NT2/D1 (cell line): ENCODE results near the gene BMPR1B.

Experiments used
- DNase-seq: peaks from one replicate; pipeline ENCODE4 v3.0.0-alpha.2; 2011; ENCODE audit warnings: low read depth, low spot score
- H3K27me3 ChIP-seq: 2 replicates; pipeline ENCODE4 v1.6.0; 2011; ENCODE audit warnings: mild to moderate bottlenecking; ENCODE audit not compliant: insufficient read length, insufficient read depth
- H3K36me3 ChIP-seq: 2 replicates; pipeline ENCODE4 v1.6.1; 2011; ENCODE audit warnings: mild to moderate bottlenecking, low read length, mixed read lengths; ENCODE audit not compliant: insufficient read depth, insufficient read length
- H3K4me1 ChIP-seq: 2 replicates; pipeline ENCODE4 v1.5.1; 2011; ENCODE audit not compliant: insufficient read depth, insufficient read length
- H3K4me3 ChIP-seq: 2 replicates; pipeline ENCODE4 v1.5.1; 2011; ENCODE audit warnings: low read depth; ENCODE audit not compliant: insufficient read length
- H3K9ac ChIP-seq: 2 replicates; pipeline ENCODE4 v1.6.0; 2011; ENCODE audit warnings: low read depth; ENCODE audit not compliant: insufficient read length
- H3K9me3 ChIP-seq: 2 replicates; pipeline ENCODE4 v1.5.1; 2011; ENCODE audit warnings: mild to moderate bottlenecking, low read length; ENCODE audit not compliant: insufficient read depth
- SUZ12 ChIP-seq: IDR thresholded peaks from 2 replicates; pipeline ENCODE4 v1.6.1; 2011; ENCODE audit not compliant: insufficient read length, insufficient read depth; ENCODE audit errors: extremely low read depth
- YY1 ChIP-seq: IDR thresholded peaks from 2 replicates; pipeline ENCODE4 v1.6.1; 2011; ENCODE audit not compliant: insufficient read length, insufficient read depth
- ZNF274 ChIP-seq: IDR thresholded peaks from 2 replicates; pipeline ENCODE4 v1.6.1; 2011; ENCODE audit warnings: mild to moderate bottlenecking, low read depth, low read length

BMPR1B gene

DNA sequence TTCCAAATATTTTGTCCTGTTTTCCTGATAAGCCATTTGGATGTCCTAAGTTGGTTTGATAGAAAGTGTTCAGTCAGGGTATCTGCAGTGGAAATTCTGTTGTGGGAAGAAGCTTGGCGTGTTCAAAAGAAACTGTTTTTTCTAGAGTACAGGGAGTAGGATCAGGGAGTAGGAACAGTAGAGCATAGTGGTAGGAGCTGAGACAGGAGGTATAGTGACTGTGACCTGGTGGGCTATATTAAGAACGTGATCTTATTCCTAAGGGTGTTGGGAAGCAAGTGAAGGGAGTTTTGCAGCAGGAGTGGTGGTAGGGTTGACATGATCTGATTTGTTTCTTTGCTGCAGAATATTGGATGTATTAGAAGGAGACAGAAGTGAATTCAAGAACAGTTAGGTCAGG lies 348.2 kb downstream of the BMPR1B start:
- Histone ChIP-seq H3K4me3 (no peak overlapping the region), H3K4me1 (no peaks in the 10 kb centered on the region), H3K36me3 (no peaks in the 10 kb centered on the region), H3K27me3 (no peaks in the 10 kb centered on the region), H3K9me3 (no peaks in the 10 kb centered on the region), H3K9ac (no peak overlapping the region)
- no peak for DNase-seq
- TF ChIP-seq SUZ12 (no peak), ZNF274 (no peak), YY1 (no peak)

DNA sequence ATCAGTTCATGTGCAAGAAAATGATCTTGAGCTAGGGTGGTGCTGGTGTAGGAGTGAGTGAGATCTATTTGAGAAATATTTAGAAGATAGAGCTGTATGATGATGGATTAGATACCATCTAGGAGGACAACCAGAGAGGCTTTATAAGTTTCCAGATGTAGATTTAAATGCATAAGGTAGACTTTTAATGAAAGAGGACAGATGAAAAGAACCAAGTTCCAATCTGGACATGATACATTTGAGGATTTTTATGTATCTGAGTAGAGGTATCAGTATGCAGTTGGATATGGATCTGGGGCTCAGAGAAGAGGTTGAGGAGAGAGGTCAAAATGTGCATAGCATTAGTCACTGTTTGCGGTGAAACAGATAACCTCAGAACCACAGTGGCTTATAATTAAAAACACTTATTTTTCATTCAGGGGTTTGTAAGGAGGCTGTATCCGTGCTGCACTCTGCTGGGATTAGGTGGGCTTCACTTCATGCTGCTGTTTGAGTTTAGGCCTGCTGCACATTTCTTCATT lies 348.7 kb downstream of the BMPR1B start:
- no peaks in the 10 kb centered on the region for H3K9me3 ChIP-seq
- DNase-seq = no peak
- no peaks in the 10 kb centered on the region for H3K36me3 ChIP-seq
- no peak overlapping the region for H3K4me3 ChIP-seq
- H3K27me3 ChIP-seq = no peaks in the 10 kb centered on the region
- TF ChIP-seq SUZ12 = no peak
- TF ChIP-seq ZNF274 = no peak
- TF ChIP-seq YY1 = no peak
- H3K4me1 ChIP-seq = no peaks in the 10 kb centered on the region
- no peak overlapping the region for H3K9ac ChIP-seq

DNA sequence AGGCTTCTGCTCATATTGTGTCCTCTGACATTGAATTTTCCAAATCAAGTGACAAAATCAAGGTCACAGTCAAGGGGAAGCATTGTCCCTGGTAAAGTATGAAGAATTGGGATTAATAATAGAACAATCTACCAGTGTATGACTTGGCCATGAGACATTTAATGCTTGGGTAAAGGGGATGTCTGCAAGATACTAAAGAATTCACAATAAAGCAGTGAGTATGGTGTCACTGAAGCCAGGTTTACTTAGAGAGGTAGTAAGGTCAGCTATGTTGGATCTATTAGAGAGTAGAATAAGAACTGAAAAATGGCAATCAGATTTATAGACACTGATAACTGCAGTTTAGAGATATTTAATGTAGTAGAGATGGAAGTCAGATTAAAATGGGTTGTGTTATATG lies 349.2 kb downstream of the BMPR1B start:
- no peaks in the 10 kb centered on the region for H3K27me3 ChIP-seq
- H3K4me3 ChIP-seq = no peak overlapping the region
- H3K9me3 ChIP-seq = no peaks in the 10 kb centered on the region
- H3K36me3 ChIP-seq = no peaks in the 10 kb centered on the region
- no peak overlapping the region for H3K9ac ChIP-seq
- no peaks in the 10 kb centered on the region for H3K4me1 ChIP-seq
- TF ChIP-seq YY1 (no peak), SUZ12 (no peak), ZNF274 (no peak)
- DNase-seq = no peak

DNA sequence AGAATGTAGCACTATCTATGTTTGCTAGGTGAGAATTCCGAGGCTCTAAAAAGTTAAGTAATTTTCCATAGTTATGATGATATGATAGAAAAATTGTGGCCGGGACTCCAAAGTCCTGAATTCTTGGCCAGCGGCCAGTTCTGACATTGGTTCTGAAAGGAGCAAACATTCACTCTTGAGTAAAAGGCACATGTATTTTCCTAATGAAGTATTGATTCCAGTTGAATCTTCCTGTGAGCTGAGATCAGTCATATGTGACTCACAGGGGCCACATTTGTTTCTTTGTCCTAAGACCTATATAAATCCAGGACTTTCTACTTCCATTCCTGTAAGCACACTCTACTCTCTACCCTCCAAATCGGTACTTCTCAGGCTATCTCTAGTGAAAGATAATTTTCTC lies 349.9 kb downstream of the BMPR1B start:
- H3K36me3 ChIP-seq = no peaks in the 10 kb centered on the region
- H3K9ac ChIP-seq = no peak overlapping the region
- no peaks in the 10 kb centered on the region for H3K9me3 ChIP-seq
- H3K4me3 ChIP-seq = no peak overlapping the region
- H3K4me1 ChIP-seq = no peaks in the 10 kb centered on the region
- no peak for DNase-seq
- TF ChIP-seq SUZ12 (no peak), YY1 (no peak), ZNF274 (no peak)
- H3K27me3 ChIP-seq = no peaks in the 10 kb centered on the region

DNA sequence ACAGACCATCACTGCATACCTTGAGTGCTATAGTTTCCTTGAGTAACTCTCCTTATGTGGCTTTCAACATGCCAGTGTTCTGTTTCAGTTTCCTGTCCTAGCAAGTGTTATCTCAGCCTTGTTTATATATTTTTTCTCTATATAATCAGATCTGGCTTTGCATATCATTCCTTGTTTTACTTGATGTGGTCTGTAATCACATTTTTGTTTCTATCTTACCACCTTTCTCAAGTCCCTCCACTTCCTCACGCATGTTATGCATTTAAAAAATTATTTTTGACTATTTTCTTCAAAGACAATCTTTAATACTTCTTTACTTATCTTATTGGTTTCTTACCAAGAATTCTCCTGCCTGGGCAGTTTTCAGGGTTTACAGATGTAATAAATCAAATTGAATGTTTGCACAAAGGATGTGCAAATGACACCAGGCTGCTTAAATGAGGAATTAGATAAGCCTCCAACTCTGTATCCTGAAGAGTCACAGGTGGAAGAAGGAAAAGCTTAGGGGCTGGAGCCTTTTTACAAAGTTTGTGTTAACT lies 351.2 kb downstream of the BMPR1B start:
- H3K9ac ChIP-seq = no peak overlapping the region
- H3K36me3 ChIP-seq = no peaks in the 10 kb centered on the region
- DNase-seq = no peak
- no peak overlapping the region for H3K4me3 ChIP-seq
- H3K9me3 ChIP-seq = no peaks in the 10 kb centered on the region
- TF ChIP-seq ZNF274 = no peak
- TF ChIP-seq SUZ12 = no peak
- no peak for TF ChIP-seq YY1
- no peaks in the 10 kb centered on the region for H3K27me3 ChIP-seq
- no peaks in the 10 kb centered on the region for H3K4me1 ChIP-seq

DNA sequence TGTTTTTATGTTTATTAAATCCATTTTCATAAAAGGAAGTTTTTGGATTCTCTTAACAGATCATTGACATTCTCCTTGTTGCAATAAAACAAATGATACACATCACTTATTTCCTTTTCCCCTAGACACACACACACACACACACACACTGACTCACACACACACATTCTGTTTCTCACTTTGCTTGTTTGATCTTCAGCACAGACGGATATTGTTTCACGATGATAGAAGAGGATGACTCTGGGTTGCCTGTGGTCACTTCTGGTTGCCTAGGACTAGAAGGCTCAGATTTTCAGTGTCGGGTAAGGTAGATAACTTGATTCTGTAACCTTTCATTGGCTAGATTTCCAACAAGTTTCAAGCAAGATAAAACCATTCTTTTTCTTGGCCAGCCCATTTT lies 356.8 kb downstream of the BMPR1B start:
- Histone ChIP-seq H3K27me3 (no peaks in the 10 kb centered on the region), H3K9ac (no peak overlapping the region), H3K4me1 (no peaks in the 10 kb centered on the region), H3K36me3 (no peaks in the 10 kb centered on the region), H3K4me3 (no peak overlapping the region), H3K9me3 (no peaks in the 10 kb centered on the region)
- TF ChIP-seq SUZ12 = no peak
- no peak for TF ChIP-seq YY1
- TF ChIP-seq ZNF274 = no peak
- no peak for DNase-seq

DNA sequence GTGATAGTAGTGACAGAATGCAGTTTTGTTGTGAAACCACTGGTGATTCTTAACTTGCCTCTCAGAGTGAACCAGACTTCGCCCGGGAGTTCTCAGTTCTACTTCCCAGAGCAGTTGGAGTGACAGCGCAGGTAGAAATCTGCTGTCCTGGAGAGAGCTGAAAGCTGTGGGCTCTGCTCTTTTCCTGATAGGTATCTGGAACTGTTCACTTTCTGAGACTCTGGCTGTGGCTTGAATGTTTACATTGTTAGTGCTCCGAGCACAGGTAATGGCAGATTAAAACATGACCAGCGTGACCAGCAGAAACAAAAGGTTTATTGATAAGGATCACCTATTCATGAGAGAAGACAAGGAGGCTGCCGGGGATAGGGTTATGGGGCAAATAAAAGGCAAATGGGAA lies 360.7 kb downstream of the BMPR1B start:
- no peak for TF ChIP-seq SUZ12
- no peak for TF ChIP-seq YY1
- TF ChIP-seq ZNF274 = no peak

DNA sequence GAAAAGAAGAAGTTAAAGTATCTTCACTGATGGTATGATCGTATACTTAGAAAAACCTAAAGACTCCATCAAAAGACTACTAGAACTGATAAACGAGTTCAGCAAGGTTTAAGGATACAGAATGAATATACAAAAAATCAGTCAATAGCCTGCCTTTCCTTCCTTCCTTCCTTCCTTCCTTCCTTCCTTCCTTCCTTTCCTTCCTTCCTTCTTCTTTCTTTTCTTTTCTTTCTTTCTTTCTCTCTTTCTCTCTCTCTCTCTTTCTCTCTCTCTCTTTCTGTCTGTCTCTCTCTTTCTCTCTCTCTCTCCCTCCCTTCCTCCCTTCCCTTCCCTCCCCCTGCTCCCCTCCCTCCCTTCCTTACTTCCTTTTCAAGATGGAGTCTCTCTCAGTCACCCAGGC lies 362.7 kb downstream of the BMPR1B start:
- Histone ChIP-seq H3K36me3 (no peaks in the 10 kb centered on the region), H3K4me1 (no peaks in the 10 kb centered on the region), H3K27me3 (no peaks in the 10 kb centered on the region), H3K4me3 (no peak overlapping the region), H3K9ac (no peak overlapping the region), H3K9me3 (no peaks in the 10 kb centered on the region)
- DNase-seq = no peak
- TF ChIP-seq YY1 (no peak), SUZ12 (no peak), ZNF274 (no peak)

More for the DNA sequence above, 360.7 kb downstream of the BMPR1B start:
- no peaks in the 10 kb centered on the region for H3K9me3 ChIP-seq
- H3K4me3 ChIP-seq = no peak overlapping the region
- H3K36me3 ChIP-seq = no peaks in the 10 kb centered on the region
- no peak overlapping the region for H3K9ac ChIP-seq
- DNase-seq = no peak
- no peaks in the 10 kb centered on the region for H3K4me1 ChIP-seq
- H3K27me3 ChIP-seq = no peaks in the 10 kb centered on the region
